Neural crest cell (in vitro differentiated cells): Measurements from ENCODE around the gene THOC1. TPM values are rescaled to one million over a fixed set of nuclear protein-coding genes. Genes with fewer than 3 reads are reported as not detected.

Source experiments
- DNase-seq: peaks from one replicate; pipeline ENCODE4 v3.0.0; 2021; ENCODE audit warnings: low read depth, mixed read lengths, low spot score
- H3K27ac Mint-ChIP-seq: one replicate; pipeline ENCODE4 v1.8.0; 2021; ENCODE audit warnings: mild to moderate bottlenecking, mixed read lengths; ENCODE audit not compliant: unreplicated experiment
- H3K27me3 Mint-ChIP-seq: 2 replicates; pipeline ENCODE4 v1.8.0; 2021; ENCODE audit warnings: low read depth, mild to moderate bottlenecking, mixed read lengths
- H3K36me3 Mint-ChIP-seq: 2 replicates; pipeline ENCODE4 v1.8.0; 2021; ENCODE audit warnings: low read depth, mild to moderate bottlenecking, mixed read lengths
- H3K4me1 Mint-ChIP-seq: 2 replicates; pipeline ENCODE4 v1.8.0; 2021; ENCODE audit warnings: mixed read lengths
- H3K4me3 Mint-ChIP-seq: one replicate; pipeline ENCODE4 v1.8.0; 2021; ENCODE audit warnings: mild to moderate bottlenecking, mixed read lengths
- H3K9me3 Mint-ChIP-seq: 2 replicates; pipeline ENCODE4 v1.8.0; 2021; ENCODE audit warnings: mixed read lengths
- CTCF ChIP-seq: fragments of 200-600 bp; sonication (generic); conservative IDR thresholded peaks from 2 replicates; pipeline ENCODE4 v1.5.0; 2021; ENCODE audit warnings: antibody characterized with exemption, mild to moderate bottlenecking
- total RNA-seq: library from RNA; stranded (reverse); gene quantifications from 2 replicates; pipeline ENCODE4 v1.2.1, GENCODE V29; 2021

THOC1 gene
- total RNA-seq, 1 donor from 2014 or later = 77.5 TPM

GRCh38 chr18:261398-262073 lies 6.3 kb downstream of the THOC1 start:
- H3K4me1 Mint-ChIP-seq = peaks cover 5% of the 10 kb centered on the region
- H3K27me3 Mint-ChIP-seq = no peaks in the 10 kb centered on the region
- no peak for DNase-seq
- peaks cover 9% of the 10 kb centered on the region for H3K36me3 Mint-ChIP-seq
- no peaks in the 10 kb centered on the region for H3K9me3 Mint-ChIP-seq
- TF ChIP-seq CTCF = no peak
- H3K4me3 Mint-ChIP-seq = no peak overlapping the region
- no peak overlapping the region for H3K27ac Mint-ChIP-seq

- H3K27ac Mint-ChIP-seq = no peak overlapping the region
- DNase-seq = no peak
- no peaks in the 10 kb centered on the region for H3K27me3 Mint-ChIP-seq
- no peaks in the 10 kb centered on the region for H3K9me3 Mint-ChIP-seq
- H3K4me3 Mint-ChIP-seq = no peak overlapping the region
- no peak for TF ChIP-seq CTCF
- H3K36me3 Mint-ChIP-seq = peaks cover 12% of the 10 kb centered on the region
- H3K4me1 Mint-ChIP-seq = no peaks in the 10 kb centered on the region
Measured at GRCh38 chr18:260547-260946, 7.3 kb downstream of the THOC1 start.

GRCh38 chr18:255171-255570 lies 12.7 kb downstream of the THOC1 start:
- DNase-seq = no peak
- no peaks in the 10 kb centered on the region for H3K9me3 Mint-ChIP-seq
- TF ChIP-seq CTCF = no peak
- H3K27ac Mint-ChIP-seq = no peak overlapping the region
- H3K4me1 Mint-ChIP-seq = no peaks in the 10 kb centered on the region
- H3K4me3 Mint-ChIP-seq = no peak overlapping the region
- H3K36me3 Mint-ChIP-seq = peaks cover 7% of the 10 kb centered on the region
- H3K27me3 Mint-ChIP-seq = no peaks in the 10 kb centered on the region

- TF ChIP-seq CTCF = no peak
- Mint-ChIP-seq H3K36me3 (peaks cover 9% of the 10 kb centered on the region), H3K9me3 (no peaks in the 10 kb centered on the region), H3K4me3 (no peak overlapping the region), H3K27ac (no peak overlapping the region), H3K4me1 (no peaks in the 10 kb centered on the region), H3K27me3 (no peaks in the 10 kb centered on the region)
- no peak for DNase-seq
Measured at GRCh38 chr18:253121-253520, 14.7 kb downstream of the THOC1 start.

GRCh38 chr18:251572-251971 lies 16.3 kb downstream of the THOC1 start:
- Mint-ChIP-seq H3K4me1 (no peaks in the 10 kb centered on the region), H3K4me3 (no peak overlapping the region), H3K36me3 (peaks cover 7% of the 10 kb centered on the region), H3K27ac (no peak overlapping the region), H3K27me3 (no peaks in the 10 kb centered on the region), H3K9me3 (no peaks in the 10 kb centered on the region)
- no peak for TF ChIP-seq CTCF
- no peak for DNase-seq
